K562 (cell line): Measurements from ENCODE around the gene IQCF6. TPM values are rescaled to one million over a fixed set of nuclear protein-coding genes. Genes with fewer than 3 reads are reported as not detected.

Experiments used
- POLR2B ChIP-seq: fragments of 450-650 bp; IDR thresholded peaks from 2 replicates; pipeline ENCODE4 v1.6.1; 2018; ENCODE audit warnings: low read depth; ENCODE audit not compliant: partially characterized antibody
- polyA plus RNA-seq, 8 experiments: library from polyadenylated mRNA; depleted of rRNA in 4 of 8; stranded (reverse) in 5 of 8; unstranded in 3 of 8; fragments of >200 nt; fragmentation: Nextera tagmentation in 2 of 8; fragmentation: Illumina TruSeq in 1 of 8; extraction: Ambion mirVana in 2 of 8; extraction: Trizol in 1 of 8; gene quantifications; 2 replicates each; pipeline versions ENCODE4 v1.2.1 to v1.2.3, GENCODE V29; 2011 to 2014; ENCODE audit warnings: inconsistent platforms in 1 of 8, missing spikeins in 1 of 8
- total RNA-seq, 7 experiments: library from RNA; depleted of rRNA in 6 of 7; stranded (reverse); fragments of >200 nt in 6 of 7; fragmentation: Illumina TruSeq in 2 of 7; extraction: Trizol in 2 of 7; gene quantifications; 2 replicates each; pipeline versions ENCODE4 v1.2.1 to v1.2.3, GENCODE V29; 2011 to 2021; ENCODE audit warnings: low replicate concordance in 1 of 7
- TF ChIP-seq, protein P1 (sequence below): fragments of 450-650 bp; IDR thresholded peaks from 2 replicates; pipeline ENCODE4 v1.6.1; 2016; ENCODE audit warnings: low read depth
- TF ChIP-seq, protein P2 (sequence below): fragments of 250-450 bp; sonication (Bioruptor Pico); IDR thresholded peaks from 2 replicates; pipeline ENCODE4 v1.4.0; 2020
- TF ChIP-seq, protein P3 (sequence below): fragments of 450-650 bp; IDR thresholded peaks from 2 replicates; pipeline ENCODE4 v1.7.0; 2016; ENCODE audit warnings: borderline replicate concordance

Gene IQCF6
- total and polyA plus RNA-seq, 9 of the 15 experiments (the other 6 are each of a cell fraction or from before 2014, with no cell fraction given) = not detected

DNA sequence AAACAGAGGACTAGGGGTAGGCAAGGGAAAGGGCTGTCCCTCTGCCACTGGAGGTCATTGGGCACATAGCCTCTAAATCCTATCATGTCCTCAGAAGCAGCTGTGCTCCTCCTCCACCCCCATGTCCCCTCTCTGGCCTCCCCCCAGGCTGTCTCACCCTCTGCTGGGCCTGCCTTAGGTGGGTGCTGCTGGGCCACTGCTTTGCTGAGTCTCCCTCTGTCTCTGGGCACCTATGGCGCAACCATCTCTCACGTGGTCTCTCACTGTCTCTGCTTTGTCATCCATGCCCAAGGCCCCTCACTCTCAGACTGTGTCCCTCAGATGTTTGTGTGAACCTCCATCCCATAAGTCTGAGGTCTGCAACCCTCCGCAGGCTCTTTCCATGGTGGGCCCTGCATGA, 35.0 kb upstream of the IQCF6 start (continued):
- TF ChIP-seq, protein P1, sequence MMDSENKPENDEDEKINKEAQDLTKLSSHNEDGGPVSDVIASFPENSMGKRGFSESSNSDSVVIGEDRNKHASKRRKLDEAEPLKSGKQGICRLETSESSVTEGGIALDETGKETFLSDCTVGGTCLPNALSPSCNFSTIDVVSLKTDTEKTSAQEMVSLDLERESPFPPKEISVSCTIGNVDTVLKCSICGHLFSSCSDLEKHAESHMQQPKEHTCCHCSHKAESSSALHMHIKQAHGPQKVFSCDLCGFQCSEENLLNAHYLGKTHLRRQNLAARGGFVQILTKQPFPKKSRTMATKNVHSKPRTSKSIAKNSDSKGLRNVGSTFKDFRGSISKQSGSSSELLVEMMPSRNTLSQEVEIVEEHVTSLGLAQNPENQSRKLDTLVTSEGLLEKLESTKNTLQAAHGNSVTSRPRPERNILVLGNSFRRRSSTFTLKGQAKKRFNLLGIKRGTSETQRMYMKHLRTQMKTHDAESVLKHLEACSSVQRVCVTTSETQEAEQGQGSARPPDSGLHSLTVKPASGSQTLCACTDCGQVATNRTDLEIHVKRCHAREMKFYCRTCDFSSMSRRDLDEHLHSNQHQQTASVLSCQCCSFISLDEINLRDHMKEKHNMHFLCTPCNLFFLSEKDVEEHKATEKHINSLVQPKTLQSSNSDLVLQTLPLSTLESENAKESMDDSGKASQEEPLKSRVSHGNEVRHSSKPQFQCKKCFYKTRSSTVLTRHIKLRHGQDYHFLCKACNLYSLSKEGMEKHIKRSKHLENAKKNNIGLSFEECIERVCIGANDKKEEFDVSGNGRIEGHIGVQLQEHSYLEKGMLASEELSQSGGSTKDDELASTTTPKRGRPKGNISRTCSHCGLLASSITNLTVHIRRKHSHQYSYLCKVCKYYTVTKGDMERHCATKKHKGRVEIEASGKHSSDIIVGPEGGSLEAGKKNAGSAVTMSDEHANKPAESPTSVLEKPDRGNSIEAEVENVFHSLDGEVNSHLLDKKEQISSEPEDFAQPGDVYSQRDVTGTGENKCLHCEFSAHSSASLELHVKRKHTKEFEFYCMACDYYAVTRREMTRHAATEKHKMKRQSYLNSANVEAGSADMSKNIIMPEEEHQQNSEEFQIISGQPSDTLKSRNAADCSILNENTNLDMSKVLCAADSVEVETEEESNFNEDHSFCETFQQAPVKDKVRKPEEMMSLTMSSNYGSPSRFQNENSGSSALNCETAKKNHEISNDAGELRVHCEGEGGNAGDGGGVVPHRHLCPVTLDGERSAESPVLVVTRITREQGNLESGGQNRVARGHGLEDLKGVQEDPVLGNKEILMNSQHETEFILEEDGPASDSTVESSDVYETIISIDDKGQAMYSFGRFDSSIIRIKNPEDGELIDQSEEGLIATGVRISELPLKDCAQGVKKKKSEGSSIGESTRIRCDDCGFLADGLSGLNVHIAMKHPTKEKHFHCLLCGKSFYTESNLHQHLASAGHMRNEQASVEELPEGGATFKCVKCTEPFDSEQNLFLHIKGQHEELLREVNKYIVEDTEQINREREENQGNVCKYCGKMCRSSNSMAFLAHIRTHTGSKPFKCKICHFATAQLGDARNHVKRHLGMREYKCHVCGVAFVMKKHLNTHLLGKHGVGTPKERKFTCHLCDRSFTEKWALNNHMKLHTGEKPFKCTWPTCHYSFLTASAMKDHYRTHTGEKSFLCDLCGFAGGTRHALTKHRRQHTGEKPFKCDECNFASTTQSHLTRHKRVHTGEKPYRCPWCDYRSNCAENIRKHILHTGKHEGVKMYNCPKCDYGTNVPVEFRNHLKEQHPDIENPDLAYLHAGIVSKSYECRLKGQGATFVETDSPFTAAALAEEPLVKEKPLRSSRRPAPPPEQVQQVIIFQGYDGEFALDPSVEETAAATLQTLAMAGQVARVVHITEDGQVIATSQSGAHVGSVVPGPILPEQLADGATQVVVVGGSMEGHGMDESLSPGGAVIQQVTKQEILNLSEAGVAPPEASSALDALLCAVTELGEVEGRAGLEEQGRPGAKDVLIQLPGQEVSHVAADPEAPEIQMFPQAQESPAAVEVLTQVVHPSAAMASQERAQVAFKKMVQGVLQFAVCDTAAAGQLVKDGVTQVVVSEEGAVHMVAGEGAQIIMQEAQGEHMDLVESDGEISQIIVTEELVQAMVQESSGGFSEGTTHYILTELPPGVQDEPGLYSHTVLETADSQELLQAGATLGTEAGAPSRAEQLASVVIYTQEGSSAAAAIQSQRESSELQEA = no peak
- TF ChIP-seq, protein P2, sequence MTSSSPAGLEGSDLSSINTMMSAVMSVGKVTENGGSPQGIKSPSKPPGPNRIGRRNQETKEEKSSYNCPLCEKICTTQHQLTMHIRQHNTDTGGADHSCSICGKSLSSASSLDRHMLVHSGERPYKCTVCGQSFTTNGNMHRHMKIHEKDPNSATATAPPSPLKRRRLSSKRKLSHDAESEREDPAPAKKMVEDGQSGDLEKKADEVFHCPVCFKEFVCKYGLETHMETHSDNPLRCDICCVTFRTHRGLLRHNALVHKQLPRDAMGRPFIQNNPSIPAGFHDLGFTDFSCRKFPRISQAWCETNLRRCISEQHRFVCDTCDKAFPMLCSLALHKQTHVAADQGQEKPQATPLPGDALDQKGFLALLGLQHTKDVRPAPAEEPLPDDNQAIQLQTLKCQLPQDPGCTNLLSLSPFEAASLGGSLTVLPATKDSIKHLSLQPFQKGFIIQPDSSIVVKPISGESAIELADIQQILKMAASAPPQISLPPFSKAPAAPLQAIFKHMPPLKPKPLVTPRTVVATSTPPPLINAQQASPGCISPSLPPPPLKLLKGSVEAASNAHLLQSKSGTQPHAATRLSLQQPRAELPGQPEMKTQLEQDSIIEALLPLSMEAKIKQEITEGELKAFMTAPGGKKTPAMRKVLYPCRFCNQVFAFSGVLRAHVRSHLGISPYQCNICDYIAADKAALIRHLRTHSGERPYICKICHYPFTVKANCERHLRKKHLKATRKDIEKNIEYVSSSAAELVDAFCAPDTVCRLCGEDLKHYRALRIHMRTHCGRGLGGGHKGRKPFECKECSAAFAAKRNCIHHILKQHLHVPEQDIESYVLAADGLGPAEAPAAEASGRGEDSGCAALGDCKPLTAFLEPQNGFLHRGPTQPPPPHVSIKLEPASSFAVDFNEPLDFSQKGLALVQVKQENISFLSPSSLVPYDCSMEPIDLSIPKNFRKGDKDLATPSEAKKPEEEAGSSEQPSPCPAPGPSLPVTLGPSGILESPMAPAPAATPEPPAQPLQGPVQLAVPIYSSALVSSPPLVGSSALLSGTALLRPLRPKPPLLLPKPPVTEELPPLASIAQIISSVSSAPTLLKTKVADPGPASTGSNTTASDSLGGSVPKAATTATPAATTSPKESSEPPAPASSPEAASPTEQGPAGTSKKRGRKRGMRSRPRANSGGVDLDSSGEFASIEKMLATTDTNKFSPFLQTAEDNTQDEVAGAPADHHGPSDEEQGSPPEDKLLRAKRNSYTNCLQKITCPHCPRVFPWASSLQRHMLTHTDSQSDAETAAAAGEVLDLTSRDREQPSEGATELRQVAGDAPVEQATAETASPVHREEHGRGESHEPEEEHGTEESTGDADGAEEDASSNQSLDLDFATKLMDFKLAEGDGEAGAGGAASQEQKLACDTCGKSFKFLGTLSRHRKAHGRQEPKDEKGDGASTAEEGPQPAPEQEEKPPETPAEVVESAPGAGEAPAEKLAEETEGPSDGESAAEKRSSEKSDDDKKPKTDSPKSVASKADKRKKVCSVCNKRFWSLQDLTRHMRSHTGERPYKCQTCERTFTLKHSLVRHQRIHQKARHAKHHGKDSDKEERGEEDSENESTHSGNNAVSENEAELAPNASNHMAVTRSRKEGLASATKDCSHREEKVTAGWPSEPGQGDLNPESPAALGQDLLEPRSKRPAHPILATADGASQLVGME (CRISPR knock-in tag) = no peak
- TF ChIP-seq POLR2B = no peak
- TF ChIP-seq, protein P3, sequence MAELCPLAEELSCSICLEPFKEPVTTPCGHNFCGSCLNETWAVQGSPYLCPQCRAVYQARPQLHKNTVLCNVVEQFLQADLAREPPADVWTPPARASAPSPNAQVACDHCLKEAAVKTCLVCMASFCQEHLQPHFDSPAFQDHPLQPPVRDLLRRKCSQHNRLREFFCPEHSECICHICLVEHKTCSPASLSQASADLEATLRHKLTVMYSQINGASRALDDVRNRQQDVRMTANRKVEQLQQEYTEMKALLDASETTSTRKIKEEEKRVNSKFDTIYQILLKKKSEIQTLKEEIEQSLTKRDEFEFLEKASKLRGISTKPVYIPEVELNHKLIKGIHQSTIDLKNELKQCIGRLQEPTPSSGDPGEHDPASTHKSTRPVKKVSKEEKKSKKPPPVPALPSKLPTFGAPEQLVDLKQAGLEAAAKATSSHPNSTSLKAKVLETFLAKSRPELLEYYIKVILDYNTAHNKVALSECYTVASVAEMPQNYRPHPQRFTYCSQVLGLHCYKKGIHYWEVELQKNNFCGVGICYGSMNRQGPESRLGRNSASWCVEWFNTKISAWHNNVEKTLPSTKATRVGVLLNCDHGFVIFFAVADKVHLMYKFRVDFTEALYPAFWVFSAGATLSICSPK = no peak
